Measurements from ENCODE around the gene HTT-AS.

HTT-AS gene

DNA sequence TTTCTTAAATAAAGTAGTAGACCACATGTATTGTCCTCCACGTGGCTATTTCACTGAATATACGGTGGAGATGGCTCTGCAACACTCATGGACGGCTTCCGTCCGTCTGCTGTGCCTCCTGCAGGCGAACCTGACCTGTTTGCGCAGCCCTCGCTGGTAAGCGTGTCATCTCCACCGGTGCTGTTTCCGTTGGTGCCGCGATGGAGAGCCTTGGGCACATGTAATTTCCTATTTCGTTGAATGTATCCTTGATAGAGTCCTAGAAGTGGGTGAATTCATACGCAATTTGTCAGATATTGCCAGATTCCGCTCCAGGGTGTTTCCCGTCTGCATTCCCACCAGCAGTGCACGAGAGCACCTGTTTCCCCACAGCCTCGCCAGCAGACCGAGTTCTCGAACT lies 48.5 kb downstream of the HTT-AS start:
- no peak overlapping the region for H3K27ac ChIP-seq

DNA sequence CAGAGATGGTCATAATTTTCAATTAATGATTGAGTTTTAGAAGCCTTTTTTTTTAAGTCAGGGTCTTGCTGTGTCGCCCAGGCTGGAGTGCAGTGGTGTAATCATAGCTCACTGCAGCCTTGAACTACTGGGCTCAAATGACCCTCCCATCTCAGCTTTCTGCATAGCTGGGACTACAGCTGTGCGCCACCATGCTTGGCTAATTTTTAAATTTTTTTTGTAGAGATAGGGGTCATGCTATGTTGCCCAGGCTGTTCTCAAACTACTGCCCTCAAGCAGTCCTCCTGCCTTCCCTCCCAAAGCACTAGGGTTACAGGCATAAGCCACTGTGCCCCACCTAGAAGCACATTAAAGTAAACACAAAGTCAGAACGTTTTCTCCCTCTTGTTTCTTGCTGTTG lies 51.7 kb downstream of the HTT-AS start:
- Histone ChIP-seq H3K27ac (no peak overlapping the region), H3K4me3 (ENCODE audit: low read depth, low read length) (no peak overlapping the region), H3K79me2 (no peaks in the 10 kb centered on the region), H3K4me2 (ENCODE audit: low read length) (no peak overlapping the region), H2AFZ (no peak overlapping the region), H3K27me3 (ENCODE audit: control insufficient read depth, insufficient read depth, low read length) (no peaks in the 10 kb centered on the region), H3K36me3 (ENCODE audit: control insufficient read depth, insufficient read depth, low read length) (no peaks in the 10 kb centered on the region), H3K9me3 (ENCODE audit: control insufficient read depth, low read length) (no peaks in the 10 kb centered on the region), H3K4me1 (no peaks in the 10 kb centered on the region), H3K9ac (no peak overlapping the region)
- TF ChIP-seq, protein P1, sequence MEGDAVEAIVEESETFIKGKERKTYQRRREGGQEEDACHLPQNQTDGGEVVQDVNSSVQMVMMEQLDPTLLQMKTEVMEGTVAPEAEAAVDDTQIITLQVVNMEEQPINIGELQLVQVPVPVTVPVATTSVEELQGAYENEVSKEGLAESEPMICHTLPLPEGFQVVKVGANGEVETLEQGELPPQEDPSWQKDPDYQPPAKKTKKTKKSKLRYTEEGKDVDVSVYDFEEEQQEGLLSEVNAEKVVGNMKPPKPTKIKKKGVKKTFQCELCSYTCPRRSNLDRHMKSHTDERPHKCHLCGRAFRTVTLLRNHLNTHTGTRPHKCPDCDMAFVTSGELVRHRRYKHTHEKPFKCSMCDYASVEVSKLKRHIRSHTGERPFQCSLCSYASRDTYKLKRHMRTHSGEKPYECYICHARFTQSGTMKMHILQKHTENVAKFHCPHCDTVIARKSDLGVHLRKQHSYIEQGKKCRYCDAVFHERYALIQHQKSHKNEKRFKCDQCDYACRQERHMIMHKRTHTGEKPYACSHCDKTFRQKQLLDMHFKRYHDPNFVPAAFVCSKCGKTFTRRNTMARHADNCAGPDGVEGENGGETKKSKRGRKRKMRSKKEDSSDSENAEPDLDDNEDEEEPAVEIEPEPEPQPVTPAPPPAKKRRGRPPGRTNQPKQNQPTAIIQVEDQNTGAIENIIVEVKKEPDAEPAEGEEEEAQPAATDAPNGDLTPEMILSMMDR (IDR thresholded peaks at IDR 0.05): no peak

More for the DNA sequence above, 48.5 kb downstream of the HTT-AS start:
- H3K9me3 ChIP-seq (ENCODE audit: control insufficient read depth, low read length): no peaks in the 10 kb centered on the region
- no peaks in the 10 kb centered on the region for H3K79me2 ChIP-seq
- H3K4me3 ChIP-seq (ENCODE audit: low read depth, low read length): no peak overlapping the region
- H3K4me2 ChIP-seq (ENCODE audit: low read length): no peak overlapping the region
- no peak overlapping the region for H2AFZ ChIP-seq
- TF ChIP-seq, protein P1 (IDR thresholded peaks at IDR 0.05): no peak
- H3K27me3 ChIP-seq (ENCODE audit: control insufficient read depth, insufficient read depth, low read length): no peaks in the 10 kb centered on the region
- no peaks in the 10 kb centered on the region for H3K4me1 ChIP-seq
- H3K9ac ChIP-seq: no peak overlapping the region
- no peaks in the 10 kb centered on the region for H3K36me3 ChIP-seq (ENCODE audit: control insufficient read depth, insufficient read depth, low read length)

DNA sequence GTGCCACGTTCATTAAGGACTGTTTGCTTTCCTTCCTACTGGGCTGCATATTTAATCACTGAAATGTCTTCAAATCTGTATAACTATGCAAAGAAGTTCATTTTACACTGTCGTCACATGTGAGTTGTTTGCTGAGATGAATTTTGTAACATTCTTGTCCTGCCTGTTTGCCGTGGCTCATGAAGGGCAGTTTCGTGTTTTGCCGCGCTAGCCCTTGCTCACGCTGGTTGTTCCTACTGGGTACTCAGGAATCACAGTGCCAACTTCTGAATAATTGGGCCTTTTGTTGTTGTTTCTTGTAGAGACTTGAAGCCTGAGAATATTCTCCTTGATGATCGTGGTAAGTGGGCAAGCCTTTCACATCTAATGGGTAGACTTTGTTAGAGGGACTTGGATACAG lies 52.2 kb downstream of the HTT-AS start:
- Histone ChIP-seq H3K4me1 (no peaks in the 10 kb centered on the region), H3K27me3 (ENCODE audit: control insufficient read depth, insufficient read depth, low read length) (no peaks in the 10 kb centered on the region), H2AFZ (no peak overlapping the region), H3K27ac (no peak overlapping the region), H3K9ac (no peak overlapping the region), H3K4me3 (ENCODE audit: low read depth, low read length) (no peak overlapping the region), H3K79me2 (no peaks in the 10 kb centered on the region), H3K4me2 (ENCODE audit: low read length) (no peak overlapping the region), H3K36me3 (ENCODE audit: control insufficient read depth, insufficient read depth, low read length) (no peaks in the 10 kb centered on the region), H3K9me3 (ENCODE audit: control insufficient read depth, low read length) (no peaks in the 10 kb centered on the region)
- TF ChIP-seq, protein P1 (IDR thresholded peaks at IDR 0.05): no peak

- Histone ChIP-seq H3K4me3 (ENCODE audit: low read depth, low read length) (no peak overlapping the region), H3K27ac (no peak overlapping the region), H3K27me3 (ENCODE audit: control insufficient read depth, insufficient read depth, low read length) (no peaks in the 10 kb centered on the region), H3K36me3 (ENCODE audit: control insufficient read depth, insufficient read depth, low read length) (no peaks in the 10 kb centered on the region), H3K9me3 (ENCODE audit: control insufficient read depth, low read length) (no peaks in the 10 kb centered on the region), H3K9ac (no peak overlapping the region), H3K4me2 (ENCODE audit: low read length) (no peak overlapping the region), H3K79me2 (no peaks in the 10 kb centered on the region), H2AFZ (no peak overlapping the region), H3K4me1 (no peaks in the 10 kb centered on the region)
- TF ChIP-seq, protein P1 (IDR thresholded peaks at IDR 0.05): no peak
These were observed 52.7 kb downstream of the HTT-AS start for GRCh38 chr4:3021627-3022026.

GRCh38 chr4:3021127-3021526 lies 53.2 kb downstream of the HTT-AS start:
- no peak overlapping the region for H3K4me2 ChIP-seq (ENCODE audit: low read length)
- no peaks in the 10 kb centered on the region for H3K9me3 ChIP-seq (ENCODE audit: control insufficient read depth, low read length)
- H3K27me3 ChIP-seq (ENCODE audit: control insufficient read depth, insufficient read depth, low read length): no peaks in the 10 kb centered on the region
- H3K27ac ChIP-seq: no peak overlapping the region
- H3K79me2 ChIP-seq: no peaks in the 10 kb centered on the region
- no peak overlapping the region for H2AFZ ChIP-seq
- H3K4me3 ChIP-seq (ENCODE audit: low read depth, low read length): no peak overlapping the region
- no peaks in the 10 kb centered on the region for H3K4me1 ChIP-seq
- H3K36me3 ChIP-seq (ENCODE audit: control insufficient read depth, insufficient read depth, low read length): no peaks in the 10 kb centered on the region
- no peak overlapping the region for H3K9ac ChIP-seq
- TF ChIP-seq, protein P1 (IDR thresholded peaks at IDR 0.05): no peak
